LNCaP clone FGC (cell line): ENCODE data around the gene ADARB2.

Experiments
- DNase-seq: peaks from one replicate; pipeline ENCODE4 v3.0.0-alpha.2; 2011; ENCODE audit warnings: low read depth
- H3K4me3 ChIP-seq: 2 replicates; pipeline ENCODE4 v1.5.1; 2011; ENCODE audit warnings: mild to moderate bottlenecking, low read depth, low read length, control low read depth
- TF ChIP-seq, protein P1 (sequence below): IDR thresholded peaks from 2 replicates; pipeline ENCODE4 v1.5.1; 2012; ENCODE audit warnings: mild to moderate bottlenecking; ENCODE audit not compliant: control insufficient read depth, insufficient read depth; ENCODE audit errors: extremely low read depth

ADARB2 gene

DNA sequence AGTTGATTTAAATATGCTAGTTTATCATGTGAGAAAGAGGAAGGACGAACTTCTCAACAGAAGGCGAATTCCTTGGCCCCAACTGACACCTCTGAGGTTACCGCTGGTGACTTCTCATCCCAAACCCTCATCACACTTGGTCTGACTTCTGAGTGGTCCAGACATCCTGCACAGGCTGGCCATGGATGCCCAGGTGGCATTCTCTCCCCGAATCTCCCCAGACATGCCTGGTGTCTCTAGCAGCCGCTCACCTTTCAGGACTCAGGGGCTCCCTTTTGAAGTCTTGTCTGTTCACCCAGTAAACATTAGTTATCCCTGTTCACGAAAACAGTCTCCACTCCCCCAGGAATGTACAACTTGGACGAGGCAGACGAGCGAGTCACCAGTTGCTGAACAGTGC is 157.7 kb downstream of the ADARB2 start:
- TF ChIP-seq, protein P1, sequence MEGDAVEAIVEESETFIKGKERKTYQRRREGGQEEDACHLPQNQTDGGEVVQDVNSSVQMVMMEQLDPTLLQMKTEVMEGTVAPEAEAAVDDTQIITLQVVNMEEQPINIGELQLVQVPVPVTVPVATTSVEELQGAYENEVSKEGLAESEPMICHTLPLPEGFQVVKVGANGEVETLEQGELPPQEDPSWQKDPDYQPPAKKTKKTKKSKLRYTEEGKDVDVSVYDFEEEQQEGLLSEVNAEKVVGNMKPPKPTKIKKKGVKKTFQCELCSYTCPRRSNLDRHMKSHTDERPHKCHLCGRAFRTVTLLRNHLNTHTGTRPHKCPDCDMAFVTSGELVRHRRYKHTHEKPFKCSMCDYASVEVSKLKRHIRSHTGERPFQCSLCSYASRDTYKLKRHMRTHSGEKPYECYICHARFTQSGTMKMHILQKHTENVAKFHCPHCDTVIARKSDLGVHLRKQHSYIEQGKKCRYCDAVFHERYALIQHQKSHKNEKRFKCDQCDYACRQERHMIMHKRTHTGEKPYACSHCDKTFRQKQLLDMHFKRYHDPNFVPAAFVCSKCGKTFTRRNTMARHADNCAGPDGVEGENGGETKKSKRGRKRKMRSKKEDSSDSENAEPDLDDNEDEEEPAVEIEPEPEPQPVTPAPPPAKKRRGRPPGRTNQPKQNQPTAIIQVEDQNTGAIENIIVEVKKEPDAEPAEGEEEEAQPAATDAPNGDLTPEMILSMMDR, result no peak
- DNase-seq, result no peak
- H3K4me3 ChIP-seq, result no peak overlapping the region

DNA sequence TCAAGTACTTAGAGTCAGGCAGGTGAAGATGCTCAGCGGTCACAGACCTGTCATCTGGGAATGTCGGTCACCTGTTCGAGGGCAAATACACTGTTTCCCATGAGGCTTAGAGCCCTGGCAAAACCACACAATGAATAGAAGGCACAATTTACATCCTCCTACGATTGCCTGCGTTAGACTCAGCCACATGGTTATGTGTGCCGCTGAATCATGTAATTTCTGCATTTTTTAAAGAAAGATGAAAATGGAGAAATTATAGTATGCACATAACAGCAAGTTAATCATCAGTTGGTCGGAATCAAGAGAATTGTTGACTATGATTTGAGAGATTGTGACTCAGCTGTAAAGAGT is 158.2 kb downstream of the ADARB2 start:
- no peak for DNase-seq
- TF ChIP-seq, protein P1, result no peak
- H3K4me3 ChIP-seq, result no peak overlapping the region

DNA sequence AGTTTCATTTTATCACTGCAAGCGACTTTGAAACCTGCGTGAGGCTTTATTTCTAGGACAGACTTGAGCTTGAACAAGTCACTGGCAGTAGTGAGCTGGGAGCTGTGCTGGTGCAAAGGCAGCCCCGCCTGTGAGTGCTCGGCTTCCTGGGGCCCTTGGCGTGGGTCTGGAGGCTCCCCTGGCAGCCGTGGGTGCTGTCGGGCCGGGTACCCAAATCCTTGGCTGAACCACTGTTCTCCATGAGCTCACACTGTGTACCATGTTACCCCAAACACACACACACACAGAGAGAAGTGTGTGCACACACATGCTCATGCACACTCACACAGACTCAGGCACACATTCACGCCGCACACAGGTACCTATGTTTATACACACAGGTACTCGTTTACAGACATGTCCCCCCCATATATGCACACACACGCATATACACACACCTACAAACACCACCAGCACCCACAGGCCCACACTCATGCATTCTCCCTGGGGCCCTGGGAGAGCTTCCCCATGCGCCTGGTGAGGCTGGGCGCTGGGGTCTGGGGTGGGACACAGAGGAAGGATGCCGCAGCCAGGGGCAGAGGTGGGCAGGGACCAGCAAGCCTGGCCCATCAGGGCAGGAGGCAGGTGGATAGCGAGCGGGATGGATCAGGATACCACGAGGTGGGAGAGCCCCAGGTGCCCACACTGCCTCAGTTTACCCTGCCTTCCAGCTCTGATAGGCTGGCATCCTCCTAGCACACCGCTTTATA is 158.8 kb downstream of the ADARB2 start:
- no peak for DNase-seq
- H3K4me3 ChIP-seq, result no peak overlapping the region
- TF ChIP-seq, protein P1, result no peak

DNA sequence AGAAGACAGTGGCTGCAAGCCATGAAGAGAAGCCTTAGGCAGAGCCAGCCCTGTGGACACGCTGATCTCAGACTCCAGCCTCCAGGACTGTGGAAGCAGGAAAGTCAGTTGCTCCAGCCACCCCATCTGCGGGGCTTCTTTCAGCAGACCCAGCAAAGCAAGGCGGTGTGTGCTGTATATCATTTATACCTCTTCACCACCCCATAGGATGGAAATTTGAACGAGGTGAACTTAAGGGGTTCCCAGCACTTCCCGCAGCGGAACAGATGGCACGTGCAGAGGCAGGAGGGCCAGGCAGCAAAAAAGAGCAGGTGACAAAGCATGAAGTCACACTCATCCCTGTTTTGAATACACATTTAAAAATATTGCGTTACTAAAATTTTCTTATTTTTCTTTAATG is 159.4 kb downstream of the ADARB2 start:
- TF ChIP-seq, protein P1, result no peak
- DNase-seq, result no peak
- H3K4me3 ChIP-seq, result no peak overlapping the region

DNA sequence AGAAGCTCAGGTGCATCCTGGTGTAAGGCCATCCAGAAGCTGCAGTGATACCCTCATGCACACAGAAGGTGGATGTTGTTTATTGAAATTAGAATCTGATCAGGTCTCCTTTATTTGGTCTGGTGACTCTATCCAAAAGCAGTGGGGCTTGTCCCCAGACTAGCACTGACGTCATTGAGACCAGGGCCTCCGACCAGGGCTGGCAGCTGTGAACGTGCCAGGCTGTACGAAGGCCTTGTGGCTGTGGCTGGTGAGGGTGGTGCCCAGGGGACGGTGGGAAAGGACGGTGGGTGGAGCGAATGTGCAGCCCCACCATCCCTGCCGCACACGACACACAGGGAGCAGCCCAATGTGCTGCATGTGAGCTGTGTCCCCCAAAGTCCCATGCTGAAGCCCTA is 160.0 kb downstream of the ADARB2 start:
- TF ChIP-seq, protein P1, result no peak
- no peak overlapping the region for H3K4me3 ChIP-seq
- DNase-seq, result no peak

DNA sequence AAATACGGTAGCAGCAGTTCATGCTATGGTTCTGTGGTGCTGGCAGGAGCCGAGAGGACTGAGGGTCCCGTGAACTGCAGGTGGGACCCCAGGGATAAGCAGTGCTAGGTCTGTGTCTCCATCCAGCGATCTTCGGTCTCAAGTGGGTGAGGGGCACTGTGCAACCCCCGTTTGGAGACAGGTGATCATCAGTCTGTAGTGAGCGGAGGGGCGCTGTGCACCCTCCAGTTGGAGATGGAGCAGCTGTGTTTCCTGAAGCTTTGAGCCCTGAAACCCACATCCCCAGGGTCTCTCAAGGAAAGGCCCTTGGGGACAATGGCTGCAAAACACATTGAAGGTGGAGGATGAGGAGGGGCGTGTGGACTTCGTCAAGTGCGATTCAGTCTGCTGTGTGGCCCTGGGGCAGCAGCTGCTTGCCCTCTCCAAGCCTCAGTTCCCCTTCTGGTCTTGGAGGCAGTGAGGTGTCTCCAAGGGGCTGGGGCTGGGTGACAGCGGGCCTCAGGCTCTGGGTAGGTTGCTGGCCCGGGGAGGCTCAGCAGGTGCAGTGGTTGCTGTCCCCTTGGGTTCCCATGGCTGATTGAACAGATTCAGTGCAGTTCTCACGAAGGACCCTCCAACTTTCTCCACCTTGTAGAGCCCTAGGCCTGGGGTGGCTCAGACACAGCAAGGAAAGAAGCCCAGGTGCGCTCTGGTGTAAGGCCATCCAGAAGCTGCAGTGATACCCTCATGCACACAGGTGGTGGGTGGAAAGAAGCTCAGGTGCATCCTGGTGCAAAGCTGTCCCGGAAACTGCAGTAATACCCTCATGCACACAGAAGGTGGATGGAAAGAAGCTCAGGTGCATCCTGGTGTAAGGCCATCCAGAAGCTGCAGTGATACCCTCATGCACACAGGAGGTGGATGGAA is 160.6 kb downstream of the ADARB2 start:
- H3K4me3 ChIP-seq, result no peak overlapping the region
- TF ChIP-seq, protein P1, result no peak
- no peak for DNase-seq
